ENCODE results near the gene MAP6. TPM values are rescaled to one million over a fixed set of nuclear protein-coding genes. Genes with fewer than 3 reads are reported as not detected.

The MAP6 gene
- total and polyA plus RNA-seq, 10 of the 15 experiments (the other 5 are each of a cell fraction or from before 2014, with no cell fraction given): 0.06 to 0.19 (median 0.11) TPM; not detected in 5

- Histone ChIP-seq H3K9ac (ENCODE audit: control insufficient read depth, insufficient read depth, low read length) (no peak overlapping the region), H3K4me3 (no peak overlapping the region), H3K36me3 (ENCODE audit: control insufficient read depth in 2 of 2, insufficient read depth in 2 of 2, low read length in 1 of 2) (no peaks in the 10 kb centered on the region), H3K27ac (ENCODE audit: control insufficient read depth, insufficient read depth) (no peak overlapping the region), H3K79me2 (ENCODE audit: control insufficient read depth, insufficient read depth, low read length) (no peaks in the 10 kb centered on the region), H2AFZ (ENCODE audit: control insufficient read depth, low read depth, low read length) (no peak overlapping the region), H4K20me1 (ENCODE audit: control insufficient read depth, insufficient read depth) (no peaks in the 10 kb centered on the region), H3K4me1 (ENCODE audit: control insufficient read depth, insufficient read depth, low read length) (peaks cover 5% of the 10 kb centered on the region; the same call in 1 of the 2 replicates), H3K27me3 (replicated peaks in 1 of 2; ENCODE audit: control insufficient read depth in 2 of 2, insufficient read depth in 2 of 2, low read length in 1 of 2) (no peaks in the 10 kb centered on the region), H3K4me2 (ENCODE audit: control insufficient read depth, insufficient read depth) (no peak overlapping the region), H3K9me3 (replicated peaks; ENCODE audit: control insufficient read depth, insufficient read depth, low read length) (no peaks in the 10 kb centered on the region)
- in situ Hi-C loops (cut with MboI) (no loop called here), intact Hi-C loops (cut with micrococcal nuclease; ENCODE audit: unreplicated experiment) (no loop called here)
- no TSS peak for BruUV-seq (replicated peaks)
- ChIA-PET CTCF (interaction anchor here (1.0 to 1.1 kb wide), 2 partner anchors 10 to 13 kb away, joined by 3 read pairs; no protein-coding TSS in a partner anchor), SMC1A (ENCODE audit: uncharacterized antibody, unreplicated experiment) (no interaction called here), RAD21 (ENCODE audit: unreplicated experiment) (no interaction called here), POLR2A (no interaction called here)
- 20% methylated on average over 3 of the region's 3 CpGs for WGBS (ENCODE audit: insufficient coverage, insufficient replicate concordance, low lambda C conversion rate, missing lambda C conversion rate)
- DNase-seq (ENCODE audit: low read depth, low spot score): no peak
- ATAC-seq: no peak
- no peak for FAIRE-seq
- TF ChIP-seq SKIL (IDR thresholded peaks at IDR 0.05; ENCODE audit: low read depth, poor library complexity, severe bottlenecking) (no peak), STAT1 (conservative IDR thresholded peaks at IDR 0.05) (no peak), ZNF24 (IDR thresholded peaks at IDR 0.05) (no peak), GATAD2B (conservative IDR thresholded peaks at IDR 0.05; ENCODE audit: low read depth) (no peak), ETV6 (conservative IDR thresholded peaks at IDR 0.05 in 1 of 2, IDR thresholded peaks at IDR 0.05 in 1 of 2; ENCODE audit: borderline replicate concordance in 1 of 2, low read depth in 1 of 2) (no peak), PRDM15 (CRISPR knock-in tag; IDR thresholded peaks at IDR 0.05) (no peak), MAX (IDR thresholded peaks at IDR 0.05; ENCODE audit: low read depth, low read length) (no peak), CREM (IDR thresholded peaks at IDR 0.05; ENCODE audit: low read depth) (no peak), CTCF (IDR thresholded peaks at IDR 0.05 in 2 of 3, conservative IDR thresholded peaks at IDR 0.05 in 1 of 3; ENCODE audit: control insufficient read depth in 2 of 3, extremely low read depth in 1 of 3, insufficient read depth in 1 of 3, low read depth in 3 of 3, low read length in 3 of 3) (no peak), ATF2 (IDR thresholded peaks at IDR 0.05; ENCODE audit: low read length) (no peak), RUNX3 (IDR thresholded peaks at IDR 0.05; ENCODE audit: low read length) (no peak), USF1 (IDR thresholded peaks at IDR 0.05; ENCODE audit: borderline replicate concordance, extremely low read length, insufficient read depth, low read depth, low read length) (no peak)
Measured at GRCh38 chr11:75586395-75586794, 82.4 kb downstream of the MAP6 start.

Data from GM12878 (cell line).